Forelimb muscle (tissue), 1 donor: ENCODE measurements around the gene F8. TPM values are rescaled to one million over a fixed set of nuclear protein-coding genes. Genes with fewer than 3 reads are reported as not detected.

Source experiments
- polyA plus RNA-seq: library from polyadenylated mRNA; unstranded; fragments of 120-200 nt; gene quantifications from one replicate; pipeline ENCODE4 v1.2.1, GENCODE V29; 2013; ENCODE audit not compliant: insufficient read length

F8 gene
- polyA plus RNA-seq, 1 donor, result 5.1 TPM

Other genes starting within 250 kb of the F8 start
- gene MPP1, start 217.2 kb downstream of the F8 start, polyA plus RNA-seq, result 17.6 TPM
- not detected for gene SMIM9, start 188.1 kb downstream of the F8 start, polyA plus RNA-seq
- gene F8A1, start 136.4 kb downstream of the F8 start, polyA plus RNA-seq, result 8.1 TPM
- gene FUNDC2, start 4.1 kb upstream of the F8 start, polyA plus RNA-seq, result 126 TPM
- 6.8 TPM for gene CMC4, start 48.4 kb upstream of the F8 start, polyA plus RNA-seq
- gene MTCP1, start 48.4 kb upstream of the F8 start, polyA plus RNA-seq, result 16.2 TPM
- gene BRCC3, start 48.8 kb upstream of the F8 start, polyA plus RNA-seq, result 15.8 TPM
- 57.3 TPM for gene VBP1, start 193.7 kb upstream of the F8 start, polyA plus RNA-seq
- 0.43 TPM for gene RAB39B, start 241.8 kb upstream of the F8 start, polyA plus RNA-seq